ENCODE data around the gene WASL.

- TF ChIP-seq GATA2 (IDR thresholded peaks at IDR 0.05; ENCODE audit: low read depth, low read length) (no peak), GATA3 (IDR thresholded peaks at IDR 0.05; ENCODE audit: low read depth, low read length) (no peak)
Measured at GRCh38 chr7:123681561-123681960, 67.2 kb downstream of the WASL start.
